AG04449 (cell line): Measurements from ENCODE around the gene TMEM178B.

ENCODE experiments used
- CTCF ChIA-PET: fragments of 350-600 bp; formaldehyde crosslinking; extraction: SDS; loops from one replicate; lab custom pipeline; 2021; ENCODE audit warnings: antibody characterized with exemption; lab: Yijun Ruan, JAX
- POLR2A ChIA-PET: fragments of 400-600, 350-600 bp; formaldehyde crosslinking; extraction: SDS; loops from one replicate; lab custom pipeline; 2020; ENCODE audit warnings: antibody characterized with exemption, inconsistent platforms; lab: Yijun Ruan, JAX
- DNase-seq: peaks from one replicate; pipeline ENCODE4 v3.0.0-alpha.2; 2010; ENCODE audit warnings: low read depth, low spot score
- H3K4me3 ChIP-seq: 2 replicates; pipeline ENCODE4 v1.5.1; 2011; ENCODE audit warnings: low read depth, mild to moderate bottlenecking, control low read depth, low read length
- CTCF ChIP-seq: IDR thresholded peaks from one replicate; pipeline ENCODE4 v1.5.1; 2011; ENCODE audit warnings: mild to moderate bottlenecking, moderate library complexity, low read length, control low read depth, inconsistent platforms; ENCODE audit not compliant: insufficient read depth; ENCODE audit errors: missing control alignments

Gene TMEM178B

GRCh38 chr7:141352955-141353354, 279.1 kb downstream of the TMEM178B start:
- TF ChIP-seq CTCF: no peak
- no peak overlapping the region for H3K4me3 ChIP-seq
- no peak for DNase-seq
- ChIA-PET CTCF (no interaction called here), POLR2A (no interaction called here)

- ChIA-PET CTCF (no interaction called here), POLR2A (no interaction called here)
- no peak overlapping the region for H3K4me3 ChIP-seq
- no peak for TF ChIP-seq CTCF
- DNase-seq: no peak
Measured at GRCh38 chr7:141354251-141354650, 280.4 kb downstream of the TMEM178B start.

GRCh38 chr7:141355032-141355431, 281.2 kb downstream of the TMEM178B start:
- TF ChIP-seq CTCF: no peak
- DNase-seq: no peak
- ChIA-PET CTCF (no interaction called here), POLR2A (no interaction called here)
- H3K4me3 ChIP-seq: no peak overlapping the region

GRCh38 chr7:141356161-141356560, 282.3 kb downstream of the TMEM178B start:
- no peak for DNase-seq
- ChIA-PET POLR2A (no interaction called here), CTCF (no interaction called here)
- H3K4me3 ChIP-seq: no peak overlapping the region
- TF ChIP-seq CTCF: no peak

- ChIA-PET CTCF (no interaction called here), POLR2A (no interaction called here)
- no peak for TF ChIP-seq CTCF
- no peak overlapping the region for H3K4me3 ChIP-seq
- no peak for DNase-seq
Measured at GRCh38 chr7:141358386-141358785, 284.5 kb downstream of the TMEM178B start.

GRCh38 chr7:141359262-141359661, 285.4 kb downstream of the TMEM178B start:
- H3K4me3 ChIP-seq: no peak overlapping the region
- no peak for DNase-seq
- POLR2A ChIA-PET: no interaction called here
- CTCF ChIA-PET: no interaction called here
- TF ChIP-seq CTCF: no peak
